OCI-LY3 (cell line): Measurements from ENCODE around the gene TNIP1.

Experiments
- CTCF ChIP-seq: fragments of 200-600, 300-600 bp; sonication (generic); IDR thresholded peaks from 2 replicates; pipeline ENCODE4 v1.5.1; 2014; ENCODE audit warnings: antibody characterized with exemption, low read length, low read depth
- EZH2phosphoT487 ChIP-seq: fragments of 200-600 bp; shearing (Covaris generic); IDR thresholded peaks from 2 replicates; pipeline ENCODE4 v1.6.1; 2018; ENCODE audit warnings: antibody characterized with exemption, mixed run types, low read depth

- TF ChIP-seq CTCF (no peak), EZH2phosphoT487 (no peak)
These were observed 19.8 kb upstream of the TNIP1 start for GRCh38 chr5:151100681-151101080.
